CD14-positive monocyte (primary cell): ENCODE data around the gene VGF. TPM values are rescaled to one million over a fixed set of nuclear protein-coding genes. Genes with fewer than 3 reads are reported as not detected.
"Not testable (repeated sequence)": the region's sequence is repeated elsewhere in the genome, so short reads cannot be mapped to it uniquely, and the experiment has no call there.

Experiments
- DNase-seq, 3 donors: peaks; one replicate each; pipeline ENCODE4 v3.0.0-alpha.2; 2011 to 2022
- H2AFZ ChIP-seq: 2 replicates; pipeline ENCODE4 v1.6.0; 2012; ENCODE audit warnings: mild to moderate bottlenecking, low read depth, low read length, inconsistent platforms; ENCODE audit not compliant: insufficient read depth, poor library complexity, severe bottlenecking
- H3K27ac ChIP-seq, 2 donors: 1 replicate in 1 of 2; 2 replicates in 1 of 2; pipeline ENCODE4 v1.5.1; 2012 to 2013; ENCODE audit warnings: low read length in 2 of 2, control low read depth in 1 of 2, inconsistent platforms in 1 of 2, low read depth in 1 of 2, mild to moderate bottlenecking in 1 of 2
- H3K27me3 ChIP-seq, 2 donors: one replicate each; pipeline versions ENCODE4 v1.6.0 to v1.6.1; 2011 to 2013; ENCODE audit warnings: low read length in 2 of 2; ENCODE audit not compliant: control insufficient read depth in 2 of 2, insufficient read depth in 2 of 2
- H3K36me3 ChIP-seq, 2 donors: replicated peaks in 1 of 2; 1 replicate in 1 of 2; 2 replicates in 1 of 2; pipeline versions ENCODE4 v1.5.1 to v1.6.1; 2012 to 2013; ENCODE audit warnings: low read length in 2 of 2, control low read depth in 1 of 2, inconsistent platforms in 1 of 2, mild to moderate bottlenecking in 1 of 2; ENCODE audit not compliant: insufficient read depth in 2 of 2, control insufficient read depth in 1 of 2
- H3K4me1 ChIP-seq, 2 donors: 1 replicate in 1 of 2; 2 replicates in 1 of 2; pipeline versions ENCODE4 v1.5.1 to v1.6.1; 2012 to 2013; ENCODE audit warnings: low read length in 2 of 2, control low read depth in 1 of 2, inconsistent platforms in 1 of 2, mild to moderate bottlenecking in 1 of 2, moderate library complexity in 1 of 2; ENCODE audit not compliant: insufficient read depth in 2 of 2, control insufficient read depth in 1 of 2
- H3K4me2 ChIP-seq: replicated peaks from 2 replicates; pipeline ENCODE3; 2012; ENCODE audit warnings: low read length, moderate library complexity, mild to moderate bottlenecking; ENCODE audit not compliant: poor library complexity, severe bottlenecking; ENCODE audit errors: extremely low read depth
- H3K4me3 ChIP-seq, 3 experiments: fragments of 200-600 bp in 1 of 3; sonication (generic) in 1 of 3; replicated peaks in 1 of 3; 1 replicate in 2 of 3; 2 replicates in 1 of 3; pipeline ENCODE4 v1.5.1; 2011 to 2013; ENCODE audit warnings: low read length in 3 of 3, mild to moderate bottlenecking in 3 of 3, control low read depth in 2 of 3, low read depth in 2 of 3, inconsistent platforms in 1 of 3, moderate library complexity in 1 of 3
- H3K79me2 ChIP-seq: 2 replicates; pipeline ENCODE4 v1.6.0; 2012; ENCODE audit warnings: mild to moderate bottlenecking, control low read depth, inconsistent platforms, low read length, moderate library complexity; ENCODE audit not compliant: insufficient read depth
- H3K9ac ChIP-seq: 2 replicates; pipeline ENCODE4 v1.6.0; 2017; ENCODE audit warnings: low read length, mild to moderate bottlenecking; ENCODE audit not compliant: insufficient read depth, poor library complexity, severe bottlenecking
- H3K9me3 ChIP-seq, 2 donors: replicated peaks in 1 of 2; 1 replicate in 1 of 2; 2 replicates in 1 of 2; pipeline versions ENCODE4 v1.5.1 to v1.6.1; 2012 to 2013; ENCODE audit warnings: low read length in 2 of 2, control low read depth in 1 of 2; ENCODE audit not compliant: control insufficient read depth in 1 of 2, insufficient read depth in 1 of 2
- H4K20me1 ChIP-seq: 2 replicates; pipeline ENCODE4 v1.6.0; 2012; ENCODE audit warnings: mild to moderate bottlenecking, low read length, control low read depth, moderate library complexity; ENCODE audit not compliant: insufficient read depth
- H3K27ac Mint-ChIP-seq, 7 donors: one replicate each; pipeline ENCODE4 v1.8.0; 2020; ENCODE audit warnings: mild to moderate bottlenecking in 7 of 7, mixed read lengths in 7 of 7, moderate library complexity in 6 of 7, inconsistent platforms in 2 of 7
- H3K27me3 Mint-ChIP-seq, 3 donors: one replicate each; pipeline ENCODE4 v1.8.0; 2021 to 2022; ENCODE audit warnings: low read depth in 3 of 3, mild to moderate bottlenecking in 3 of 3, mixed read lengths in 3 of 3, moderate library complexity in 3 of 3, inconsistent platforms in 1 of 3
- H3K36me3 Mint-ChIP-seq, 2 donors: one replicate each; pipeline ENCODE4 v1.8.0; 2020; ENCODE audit warnings: mixed read lengths in 2 of 2, inconsistent platforms in 1 of 2, mild to moderate bottlenecking in 1 of 2
- H3K4me1 Mint-ChIP-seq: one replicate; pipeline ENCODE4 v1.8.0; 2020; ENCODE audit warnings: mild to moderate bottlenecking, mixed read lengths
- H3K4me3 Mint-ChIP-seq, 2 donors: one replicate each; pipeline ENCODE4 v1.8.0; 2020; ENCODE audit warnings: mild to moderate bottlenecking in 2 of 2, mixed read lengths in 2 of 2, moderate library complexity in 1 of 2
- H3K9me3 Mint-ChIP-seq, 7 donors: one replicate each; pipeline ENCODE4 v1.8.0; 2020 to 2022; ENCODE audit warnings: mixed read lengths in 7 of 7, mild to moderate bottlenecking in 6 of 7, moderate library complexity in 6 of 7, inconsistent platforms in 2 of 7
- WGBS: methylation state at CpG from one replicate; pipeline ENCODE4 v1.1.5; 2013; ENCODE audit warnings: missing lambda C conversion rate; ENCODE audit not compliant: insufficient coverage; 5-methylcytosine and 5-hydroxymethylcytosine counted together
- intact Hi-C, 2 donors: fragments of 100-400 bp; cut with micrococcal nuclease; formaldehyde crosslinking; loops; one replicate each; pipeline versions ENCODE4 v1.15.0 to v1.15.1; 2023
- polyA plus RNA-seq, 3 donors: library from polyadenylated mRNA; depleted of rRNA in 1 of 3; unstranded in 2 of 3; stranded (reverse) in 1 of 3; fragments of 300-500 nt in 2 of 3; fragments of >200 nt in 1 of 3; fragmentation: Illumina TruSeq in 2 of 3; gene quantifications; 1 replicate in 2 of 3; 2 replicates in 1 of 3; pipeline ENCODE4 v1.2.3, GENCODE V29; 2012 to 2021
- TF ChIP-seq, protein P1 (sequence below): fragments of 200-600 bp; IDR thresholded peaks from one replicate; pipeline ENCODE4 v1.8.0; 2022; ENCODE audit warnings: antibody characterized with exemption, mild to moderate bottlenecking

The VGF gene
- polyA plus RNA-seq, 3 donors = not detected

DNA sequence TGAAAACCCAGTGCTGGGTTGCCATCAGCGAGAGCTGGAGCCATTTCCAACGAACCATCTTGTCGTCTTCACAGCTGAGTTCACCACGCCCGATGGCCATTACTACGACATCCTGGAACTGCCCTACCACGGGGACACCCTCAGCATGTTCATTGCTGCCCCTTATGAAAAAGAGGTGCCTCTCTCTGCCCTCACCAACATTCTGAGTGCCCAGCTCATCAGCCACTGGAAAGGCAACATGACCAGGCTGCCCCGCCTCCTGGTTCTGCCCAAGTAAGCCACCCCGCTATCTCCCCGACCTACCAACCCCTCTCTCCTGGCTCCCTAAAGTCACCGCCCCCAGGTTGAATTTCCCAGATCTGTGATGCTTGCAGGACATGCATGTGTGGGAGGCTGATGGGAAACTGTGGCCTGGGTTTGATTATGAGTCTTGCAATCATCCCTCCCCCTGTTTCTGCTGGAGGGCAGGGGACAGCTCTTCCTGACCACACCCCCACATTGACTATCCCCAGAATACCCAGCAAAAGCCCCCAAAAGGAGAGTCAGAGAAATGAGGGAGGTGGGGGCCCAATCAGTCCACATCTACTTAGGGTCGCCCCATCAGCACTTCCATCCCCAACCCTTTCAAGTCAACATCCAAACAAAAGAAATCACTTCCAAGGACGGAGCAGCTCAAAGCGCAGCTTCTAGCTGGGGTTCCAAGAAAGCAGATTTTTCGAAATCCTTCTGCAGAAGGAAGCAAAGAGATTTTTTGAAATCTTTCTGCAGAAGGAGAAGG, 31.6 kb downstream of the VGF start:
- Mint-ChIP-seq H3K27me3 (peaks cover 15 to 54% (median 41%) of the 10 kb centered on the region in 3 donors), H3K4me3 (peak overlapping the region in 1 of 2 donors; percentile 22), H3K4me1 (peaks cover 40% of the 10 kb centered on the region), H3K27ac (peak overlapping the region in 5 of 7 donors; percentile 19 to 76 (median 29)), H3K9me3 (peaks cover 0 to 5% (median 0%) of the 10 kb centered on the region in 7 donors), H3K36me3 (peaks cover 0 to 2% of the 10 kb centered on the region in 2 donors)
- H3K27ac ChIP-seq = peak overlapping the region in 1 of 2 donors; percentile 46
- H3K4me1 ChIP-seq = peaks cover 26 to 36% of the 10 kb centered on the region in 2 donors
- H3K4me3 ChIP-seq = no peak overlapping the region
- H3K9me3 ChIP-seq = no peaks in the 10 kb centered on the region
- no peak overlapping the region for H3K9ac ChIP-seq
- no peaks in the 10 kb centered on the region for H3K36me3 ChIP-seq
- TF ChIP-seq, protein P1, sequence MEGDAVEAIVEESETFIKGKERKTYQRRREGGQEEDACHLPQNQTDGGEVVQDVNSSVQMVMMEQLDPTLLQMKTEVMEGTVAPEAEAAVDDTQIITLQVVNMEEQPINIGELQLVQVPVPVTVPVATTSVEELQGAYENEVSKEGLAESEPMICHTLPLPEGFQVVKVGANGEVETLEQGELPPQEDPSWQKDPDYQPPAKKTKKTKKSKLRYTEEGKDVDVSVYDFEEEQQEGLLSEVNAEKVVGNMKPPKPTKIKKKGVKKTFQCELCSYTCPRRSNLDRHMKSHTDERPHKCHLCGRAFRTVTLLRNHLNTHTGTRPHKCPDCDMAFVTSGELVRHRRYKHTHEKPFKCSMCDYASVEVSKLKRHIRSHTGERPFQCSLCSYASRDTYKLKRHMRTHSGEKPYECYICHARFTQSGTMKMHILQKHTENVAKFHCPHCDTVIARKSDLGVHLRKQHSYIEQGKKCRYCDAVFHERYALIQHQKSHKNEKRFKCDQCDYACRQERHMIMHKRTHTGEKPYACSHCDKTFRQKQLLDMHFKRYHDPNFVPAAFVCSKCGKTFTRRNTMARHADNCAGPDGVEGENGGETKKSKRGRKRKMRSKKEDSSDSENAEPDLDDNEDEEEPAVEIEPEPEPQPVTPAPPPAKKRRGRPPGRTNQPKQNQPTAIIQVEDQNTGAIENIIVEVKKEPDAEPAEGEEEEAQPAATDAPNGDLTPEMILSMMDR = no peak
- peaks cover 0 to 4% of the 10 kb centered on the region in 2 donors for H3K27me3 ChIP-seq
- no peak overlapping the region for H3K4me2 ChIP-seq
- DNase-seq = no peak
- intact Hi-C loops = no loop called here
- no peaks in the 10 kb centered on the region for H3K79me2 ChIP-seq
- no peak overlapping the region for H2AFZ ChIP-seq
- 86% methylated on average over 9 of the region's 15 CpGs for WGBS
- H4K20me1 ChIP-seq = no peaks in the 10 kb centered on the region

DNA sequence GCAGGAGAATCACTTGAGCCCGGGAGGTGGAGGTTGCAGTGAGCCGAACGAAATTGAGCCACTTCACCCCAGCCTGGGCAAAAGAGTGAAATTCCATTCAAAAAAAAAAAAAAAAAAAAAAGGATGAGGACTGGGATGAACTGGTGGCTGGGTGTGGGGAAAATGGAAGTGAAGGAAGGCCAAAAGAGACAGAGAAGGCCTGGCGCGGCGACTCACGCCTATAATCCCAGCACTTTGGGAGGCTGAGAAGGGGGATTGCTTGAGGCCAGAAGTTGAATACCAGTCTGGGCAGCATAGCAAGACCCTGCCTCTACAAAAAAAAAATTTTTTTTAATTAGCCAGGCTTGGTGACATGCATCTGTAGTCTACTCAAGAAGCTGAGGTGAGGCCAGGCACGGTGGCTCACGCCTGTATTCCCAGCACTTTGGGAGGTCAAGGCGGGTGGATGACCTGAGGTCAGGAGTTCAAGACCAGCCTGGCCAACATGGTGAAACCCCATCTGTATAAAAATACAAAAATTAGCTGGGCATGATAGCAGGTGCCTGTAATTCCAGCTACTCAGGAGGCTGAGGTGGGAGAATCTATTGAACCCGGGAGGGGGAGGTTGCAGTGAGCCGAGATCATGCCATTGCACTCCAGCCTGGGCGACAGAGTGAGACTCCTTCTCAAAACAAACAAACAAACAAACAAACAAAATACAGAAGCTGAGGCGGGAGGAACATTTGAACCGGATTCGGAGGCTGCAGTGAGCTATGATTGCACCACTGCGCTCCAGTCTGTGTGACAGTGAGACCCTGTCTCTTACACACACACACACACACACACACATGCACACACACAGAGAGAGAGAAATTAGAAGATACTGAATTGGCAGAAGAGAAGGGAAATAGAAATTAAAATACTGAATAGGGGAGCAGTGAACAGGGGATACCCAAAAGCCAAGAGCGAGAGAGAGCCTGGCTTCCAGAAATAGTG, 32.5 kb downstream of the VGF start:
- 95% methylated on average over 3 of the region's 18 CpGs for WGBS

More for the DNA sequence above, 32.5 kb downstream of the VGF start:
- H3K9ac ChIP-seq, H3K27ac ChIP-seq, DNase-seq, H3K9me3 ChIP-seq, H3K9me3 Mint-ChIP-seq, H3K4me3 ChIP-seq, H2AFZ ChIP-seq, H3K36me3 Mint-ChIP-seq, H3K79me2 ChIP-seq, H4K20me1 ChIP-seq, intact Hi-C loops, H3K36me3 ChIP-seq, H3K27me3 ChIP-seq, H3K4me2 ChIP-seq: not testable (repeated sequence)
- H3K27me3 Mint-ChIP-seq = peaks cover 19 to 60% (median 45%) of the 10 kb centered on the region in 3 donors
- peaks cover 17 to 30% of the 10 kb centered on the region in 2 donors for H3K4me1 ChIP-seq
- peaks cover 33% of the 10 kb centered on the region for H3K4me1 Mint-ChIP-seq
- H3K27ac Mint-ChIP-seq = peak overlapping the region in 2 of 7 donors; percentile 7 to 64
- H3K4me3 Mint-ChIP-seq = peak overlapping the region in 1 of 2 donors; percentile 51
